RWPE2 (cell line): ENCODE measurements around the gene LRRN1.
"Not testable (repeated sequence)": the region's sequence is repeated elsewhere in the genome, so short reads cannot be mapped to it uniquely, and the experiment has no call there.

ENCODE experiments used
- ATAC-seq: fragments of 200-7000 bp; cut with Tn5 transposase; 3 replicates; pipeline ENCODE4 v1.9.1; 2021; ENCODE audit warnings: low read depth
- DNase-seq: peaks from one replicate; pipeline ENCODE4 v3.0.0-alpha.2; 2020; ENCODE audit warnings: low spot score
- H3K27ac ChIP-seq: fragments of 450-650 bp; 2 replicates; pipeline ENCODE4 v1.5.1; 2017; ENCODE audit warnings: mild to moderate bottlenecking; ENCODE audit not compliant: poor library complexity, severe bottlenecking
- H3K27me3 ChIP-seq: fragments of 250-450 bp; sonication (Bioruptor Pico); 2 replicates; pipeline ENCODE4 v1.5.1; 2021; ENCODE audit warnings: mild to moderate bottlenecking, moderate library complexity; ENCODE audit not compliant: insufficient read depth, poor library complexity, severe bottlenecking
- H3K36me3 ChIP-seq: fragments of 250-450 bp; sonication (Bioruptor Pico); 2 replicates; pipeline ENCODE4 v1.5.1; 2020; ENCODE audit warnings: low read depth, mild to moderate bottlenecking, moderate library complexity
- H3K4me1 ChIP-seq: fragments of 250-450 bp; sonication (Bioruptor Pico); 2 replicates; pipeline ENCODE4 v1.5.1; 2021; ENCODE audit warnings: mild to moderate bottlenecking, moderate library complexity; ENCODE audit not compliant: insufficient read depth, poor library complexity, severe bottlenecking
- H3K4me3 ChIP-seq: fragments of 250-450 bp; sonication (Bioruptor Pico); 2 replicates; pipeline ENCODE4 v1.5.1; 2021; ENCODE audit warnings: mild to moderate bottlenecking, moderate library complexity; ENCODE audit not compliant: severe bottlenecking
- H3K9me3 ChIP-seq: fragments of 250-450 bp; sonication (Bioruptor Pico); 2 replicates; pipeline ENCODE4 v1.5.1; 2021; ENCODE audit warnings: mild to moderate bottlenecking, moderate library complexity; ENCODE audit not compliant: severe bottlenecking
- CTCF ChIP-seq: fragments of 450-650 bp; IDR thresholded peaks from one replicate; pipeline ENCODE4 v1.5.1; 2017; ENCODE audit warnings: mild to moderate bottlenecking, moderate library complexity; ENCODE audit not compliant: poor library complexity, severe bottlenecking

The LRRN1 gene

GRCh38 chr3:3862534-3862933 is 63.3 kb downstream of the LRRN1 start:
- TF ChIP-seq CTCF, result no peak
- Histone ChIP-seq H3K36me3 (no peaks in the 10 kb centered on the region), H3K4me1 (no peaks in the 10 kb centered on the region), H3K27ac (no peak overlapping the region), H3K27me3 (no peaks in the 10 kb centered on the region), H3K9me3 (peaks cover 5% of the 10 kb centered on the region), H3K4me3 (no peak overlapping the region)
- ATAC-seq (no peak), DNase-seq (no peak)

DNA sequence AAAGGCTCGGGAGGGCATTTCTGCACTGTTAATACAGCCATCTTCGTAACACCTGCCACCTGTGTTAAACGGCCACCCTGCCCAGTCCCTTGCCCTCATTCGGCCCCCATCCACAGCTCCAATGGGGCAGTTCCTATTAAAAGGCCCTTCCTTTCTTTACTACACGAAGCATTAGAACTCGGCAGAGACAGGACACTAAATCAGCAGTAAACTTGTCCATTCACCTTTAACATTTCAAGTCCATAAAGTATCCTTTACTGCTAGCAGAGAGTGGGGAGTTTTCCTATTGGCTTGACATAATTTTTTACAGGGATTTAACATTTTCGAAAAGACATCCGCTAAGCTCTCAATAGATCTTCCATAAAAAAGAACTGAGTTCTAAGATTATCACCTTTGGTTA is 76.3 kb downstream of the LRRN1 start:
- DNase-seq (no peak), ATAC-seq (no peak)
- no peak overlapping the region for H3K4me3 ChIP-seq
- no peak overlapping the region for H3K27ac ChIP-seq
- H3K27me3 ChIP-seq, result no peaks in the 10 kb centered on the region
- H3K9me3 ChIP-seq, result peaks cover 2% of the 10 kb centered on the region
- no peaks in the 10 kb centered on the region for H3K4me1 ChIP-seq
- no peaks in the 10 kb centered on the region for H3K36me3 ChIP-seq
- TF ChIP-seq CTCF, result no peak

GRCh38 chr3:3881050-3881449 is 81.8 kb downstream of the LRRN1 start:
- Histone ChIP-seq H3K27ac (no peak overlapping the region), H3K4me3 (no peak overlapping the region), H3K4me1 (no peaks in the 10 kb centered on the region), H3K27me3 (no peaks in the 10 kb centered on the region), H3K9me3 (no peaks in the 10 kb centered on the region), H3K36me3 (no peaks in the 10 kb centered on the region)
- DNase-seq (no peak), ATAC-seq (no peak)
- TF ChIP-seq CTCF, result no peak

DNA sequence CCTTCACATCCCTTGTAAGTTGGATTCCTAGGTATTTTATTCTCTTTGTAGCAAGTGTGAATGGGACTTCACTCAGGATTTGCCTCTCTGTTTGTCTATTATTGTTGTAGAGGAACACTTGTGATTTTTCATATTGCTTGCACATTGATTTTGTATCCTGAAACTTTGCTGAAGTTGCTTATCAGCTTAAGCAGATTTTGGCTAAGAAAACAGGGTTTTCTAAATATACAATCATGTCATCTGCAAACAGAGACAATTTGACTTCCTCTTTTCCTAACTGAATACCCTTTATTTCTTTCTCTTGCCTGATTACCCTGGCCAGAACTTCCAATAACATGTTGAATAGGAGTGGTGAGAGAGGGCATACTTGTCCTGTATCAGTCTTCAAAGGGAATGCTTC is 88.1 kb downstream of the LRRN1 start:
- not testable (repeated sequence) for H3K27me3 ChIP-seq, H3K9me3 ChIP-seq, H3K4me1 ChIP-seq, DNase-seq, H3K36me3 ChIP-seq, H3K27ac ChIP-seq, H3K4me3 ChIP-seq, ATAC-seq

GRCh38 chr3:3893590-3893989 is 94.4 kb downstream of the LRRN1 start:
- Histone ChIP-seq H3K9me3 (no peaks in the 10 kb centered on the region), H3K27me3 (no peaks in the 10 kb centered on the region), H3K27ac (no peak overlapping the region), H3K4me1 (no peaks in the 10 kb centered on the region), H3K4me3 (no peak overlapping the region), H3K36me3 (no peaks in the 10 kb centered on the region)
- no peak for TF ChIP-seq CTCF
- ATAC-seq (no peak), DNase-seq (no peak)
